K562 treated with DMSO at 1 percent for 4 hours (cell line): Measurements from ENCODE around the gene INO80D. TPM values are rescaled to one million over a fixed set of nuclear protein-coding genes. Genes with fewer than 3 reads are reported as not detected.

Source experiments
- total RNA-seq: library from RNA; unstranded; fragments of 300-600 nt; gene quantifications from 2 replicates; pipeline ENCODE4 v1.2.3, GENCODE V29; 2022; ENCODE audit not compliant: insufficient read depth

The INO80D gene, protein sequence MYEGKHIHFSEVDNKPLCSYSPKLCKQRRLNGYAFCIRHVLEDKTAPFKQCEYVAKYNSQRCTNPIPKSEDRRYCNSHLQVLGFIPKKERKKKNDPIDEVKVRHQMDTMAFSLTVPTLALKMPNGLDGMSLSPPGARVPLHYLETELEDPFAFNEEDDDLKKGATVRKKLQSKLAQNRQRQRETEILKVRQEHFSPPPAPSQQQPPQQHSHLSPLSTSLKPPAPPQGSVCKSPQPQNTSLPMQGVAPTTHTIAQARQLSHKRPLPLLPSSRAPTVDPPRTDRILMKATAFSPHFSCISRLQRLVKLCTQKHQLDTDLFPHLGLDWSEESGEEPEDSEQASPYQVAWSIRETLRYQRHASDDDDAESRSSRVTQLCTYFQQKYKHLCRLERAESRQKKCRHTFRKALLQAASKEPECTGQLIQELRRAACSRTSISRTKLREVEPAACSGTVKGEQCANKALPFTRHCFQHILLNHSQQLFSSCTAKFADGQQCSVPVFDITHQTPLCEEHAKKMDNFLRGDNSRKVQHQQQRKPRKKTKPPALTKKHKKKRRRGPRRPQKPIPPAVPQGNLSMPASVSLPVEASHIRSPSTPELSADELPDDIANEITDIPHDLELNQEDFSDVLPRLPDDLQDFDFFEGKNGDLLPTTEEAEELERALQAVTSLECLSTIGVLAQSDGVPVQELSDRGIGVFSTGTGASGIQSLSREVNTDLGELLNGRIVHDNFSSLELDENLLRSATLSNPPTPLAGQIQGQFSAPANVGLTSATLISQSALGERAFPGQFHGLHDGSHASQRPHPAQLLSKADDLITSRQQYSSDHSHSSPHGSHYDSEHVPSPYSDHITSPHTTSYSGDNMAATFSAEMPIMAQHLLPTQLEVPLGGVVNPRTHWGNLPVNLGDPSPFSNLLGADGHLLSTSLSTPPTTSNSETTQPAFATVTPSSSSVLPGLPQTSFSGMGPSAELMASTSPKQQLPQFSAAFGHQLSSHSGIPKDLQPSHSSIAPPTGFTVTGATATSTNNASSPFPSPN
- 0.80 and 1.1 TPM in 2 replicates for total RNA-seq

DNA sequence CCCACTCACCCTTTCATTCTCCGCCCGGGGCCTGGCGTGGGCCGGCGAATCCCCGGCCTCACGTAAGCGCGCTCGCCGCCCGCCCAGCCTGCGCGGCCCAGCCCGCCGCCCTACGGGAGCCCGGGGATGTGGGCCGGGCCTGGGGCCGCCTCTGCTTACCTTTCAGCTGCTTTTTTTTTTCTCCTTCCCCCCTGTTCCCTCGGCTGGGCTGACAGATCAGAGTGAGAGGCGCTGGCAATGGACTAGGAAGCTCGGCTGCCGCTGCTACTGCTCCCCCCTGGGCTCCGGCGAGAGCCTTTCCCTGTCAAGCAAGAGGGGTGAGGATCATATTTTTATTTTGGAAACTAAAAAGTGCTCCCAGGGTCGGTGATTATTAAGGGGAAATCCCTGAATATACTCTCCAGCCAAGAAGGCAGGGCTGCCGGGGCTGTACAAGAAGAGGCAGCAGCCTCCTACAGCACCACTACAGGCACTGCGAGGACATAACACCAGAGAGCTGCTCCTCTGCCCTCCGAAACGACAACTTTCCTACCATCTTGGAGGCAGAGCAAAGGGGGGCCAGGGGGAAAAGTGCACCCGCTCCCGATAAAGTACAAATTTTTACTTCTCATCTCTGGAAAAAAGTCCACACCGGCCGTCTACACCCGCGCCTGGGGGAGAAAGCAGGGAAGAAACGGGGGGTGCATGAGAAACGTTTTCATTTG lies at the start of gene INO80D:
Gene INO80D, minus strand, starts transcription at position 433 of the 704 bp plus-strand sequence. CDS start 23,158 bp downstream, outside the sequence.

Other genes with a start within 250 kb of the INO80D start
- gene NDUFS1, start 73.3 kb upstream of the INO80D start, total RNA-seq, result 21.7 and 34.0 TPM in 2 replicates
- 848 and 877 TPM in 2 replicates for gene EEF1B2, start 73.7 kb upstream of the INO80D start, total RNA-seq
- not detected in 2 replicates for gene ZDBF2, start 188.5 kb upstream of the INO80D start, total RNA-seq